HepG2 (cell line): ENCODE data around the gene SCRT2. TPM values are rescaled to one million over a fixed set of nuclear protein-coding genes. Genes with fewer than 3 reads are reported as not detected.

Experiments
- ATAC-seq: fragments of 200-7000 bp; cut with Tn5 transposase; 3 replicates; pipeline ENCODE4 v1.9.1; 2020; ENCODE audit warnings: mild to moderate bottlenecking, moderate library complexity
- BruUV-seq: library from RNA; stranded (reverse); fragments of 400-500 nt; replicated peaks from 2 replicates; lab custom pipeline; 2021; lab: Mats Ljungman, UMichigan
- CTCF ChIA-PET: fragments of 300-600 bp; formaldehyde crosslinking; extraction: SDS; loops from one replicate; lab custom pipeline; 2021; ENCODE audit warnings: low total read pairs, inconsistent platforms, low intra/inter-chr PET ratio; lab: Yijun Ruan, JAX
- POLR2A ChIA-PET: fragments of 350-600 bp; sonication (Branson Sonifier 250); formaldehyde crosslinking; loops from one replicate; lab custom pipeline; 2020; ENCODE audit warnings: antibody characterized with exemption, inconsistent platforms; lab: Yijun Ruan, JAX
- DNase-seq: peaks from one replicate; pipeline ENCODE4 v3.0.0-alpha.2; 2015; ENCODE audit warnings: low spot score
- FAIRE-seq: peaks from 3 replicates; lab custom pipeline; 2011; peaks lifted over from hg19 to GRCh38; lab: Jason Lieb, UNC
- H2AFZ ChIP-seq: one replicate; pipeline ENCODE4 v1.6.1; 2011; ENCODE audit warnings: low read length, inconsistent platforms
- H3K27ac ChIP-seq: fragments of 300-600 bp; 3 replicates; pipeline ENCODE4 v1.8.0; 2011; ENCODE audit warnings: mixed run types, mild to moderate bottlenecking, mixed read lengths, low read length, inconsistent platforms; ENCODE audit not compliant: insufficient read depth; ENCODE audit errors: extremely low read length
- H3K27me3 ChIP-seq, 2 experiments: fragments of 200-600 bp in 1 of 2; 2 replicates in 1 of 2; 3 replicates in 1 of 2; pipeline versions ENCODE4 v1.6.0 to v1.8.0; 2011; ENCODE audit warnings: low read length in 2 of 2, mild to moderate bottlenecking in 2 of 2, moderate library complexity in 2 of 2, inconsistent platforms in 1 of 2; ENCODE audit not compliant: insufficient read depth in 2 of 2, control insufficient read depth in 1 of 2
- H3K36me3 ChIP-seq, 2 experiments: fragments of 200-600 bp in 1 of 2; replicated peaks in 1 of 2; 2 replicates in 1 of 2; 3 replicates in 1 of 2; pipeline versions ENCODE4 v1.5.1 to v1.8.0; 2011; ENCODE audit warnings: low read length in 2 of 2, inconsistent platforms in 1 of 2; ENCODE audit not compliant: insufficient read depth in 2 of 2, control insufficient read depth in 1 of 2
- H3K4me1 ChIP-seq: 2 replicates; pipeline ENCODE4 v1.5.1; 2012; ENCODE audit warnings: low read length, inconsistent platforms; ENCODE audit not compliant: insufficient read depth
- H3K4me2 ChIP-seq: 2 replicates; pipeline ENCODE4 v1.6.0; 2011; ENCODE audit warnings: low read depth, low read length, inconsistent platforms
- H3K4me3 ChIP-seq, 3 experiments: fragments of 200-600 bp in 1 of 3; sonication (generic), shearing (Covaris generic) in 1 of 3; replicated peaks in 1 of 3; 2 replicates each; pipeline ENCODE4 v1.5.1; 2011 to 2016; ENCODE audit warnings: low read length in 3 of 3, inconsistent platforms in 2 of 3, low read depth in 2 of 3, mild to moderate bottlenecking in 2 of 3, control low read depth in 1 of 3, mixed read lengths in 1 of 3; ENCODE audit not compliant: insufficient read depth in 1 of 3
- H3K79me2 ChIP-seq: one replicate; pipeline ENCODE4 v1.6.1; 2011; ENCODE audit warnings: low read length, inconsistent platforms; ENCODE audit not compliant: insufficient read depth
- H3K9ac ChIP-seq: 2 replicates; pipeline ENCODE4 v1.6.0; 2011; ENCODE audit warnings: mild to moderate bottlenecking, low read depth, low read length, inconsistent platforms; ENCODE audit not compliant: insufficient read depth
- H3K9me3 ChIP-seq: 2 replicates; pipeline ENCODE4 v1.5.1; 2012; ENCODE audit warnings: mild to moderate bottlenecking, low read length
- H4K20me1 ChIP-seq: 2 replicates; pipeline ENCODE4 v1.6.0; 2011; ENCODE audit warnings: inconsistent platforms, mild to moderate bottlenecking, low read length, moderate library complexity; ENCODE audit not compliant: insufficient read depth
- HDAC2 ChIP-seq: sonication (generic); formaldehyde crosslinking; IDR thresholded peaks from 2 replicates; pipeline ENCODE4 v1.4.0; 2020; ENCODE audit warnings: missing genetic modification reagents
- NR2F1 ChIP-seq, 2 experiments: fragments of 450-650 bp in 1 of 2; formaldehyde crosslinking in 1 of 2; IDR thresholded peaks; 2 replicates each; pipeline versions ENCODE4 v1.5.0 to v1.6.1; 2016 to 2020; ENCODE audit warnings: mild to moderate bottlenecking in 1 of 2, missing compliant biosample characterization in 1 of 2, missing genetic modification reagents in 1 of 2, moderate library complexity in 1 of 2
- POLR2G ChIP-seq: fragments of 200-400 bp; formaldehyde crosslinking; IDR thresholded peaks from 2 replicates; pipeline ENCODE4 v1.6.1; 2018; ENCODE audit warnings: mild to moderate bottlenecking, low read depth, low read length, moderate library complexity
- ZNF878 ChIP-seq: sonication (generic); formaldehyde crosslinking; IDR thresholded peaks from 2 replicates; pipeline ENCODE4 v1.8.1; 2023; ENCODE audit warnings: mild to moderate bottlenecking, missing genetic modification reagents, moderate library complexity
- WGBS: methylation state at CpG from one replicate; pipeline ENCODE4 v1.1.6; 2017; ENCODE audit warnings: low lambda C conversion rate; 5-methylcytosine and 5-hydroxymethylcytosine counted together
- in situ Hi-C: cut with HindIII; loops from 2 replicates; pipeline ENCODE4 v1.10.0; 2017; ENCODE audit warnings: low pct_unique_long_range_greater_than_20kb; ENCODE audit not compliant: extremely low pct_ligation_motif_present
- intact Hi-C: fragments of 100-400 bp; cut with micrococcal nuclease; formaldehyde crosslinking; loops from one replicate; pipeline ENCODE4 v1.10.0; 2022; ENCODE audit not compliant: unreplicated experiment
- polyA plus RNA-seq, 8 experiments: library from polyadenylated mRNA; depleted of rRNA in 3 of 8; stranded (reverse) in 7 of 8; unstranded in 1 of 8; fragments of >200 nt; fragmentation: Illumina TruSeq in 4 of 8; extraction: Trizol in 4 of 8; gene quantifications; 2 replicates each; pipeline versions ENCODE4 v1.2.1 to v1.2.3, GENCODE V29; 2011 to 2016; ENCODE audit warnings: low read depth in 4 of 8, missing spikeins in 1 of 8, mixed read lengths in 1 of 8; ENCODE audit not compliant: insufficient read depth in 1 of 8
- total RNA-seq, 5 experiments: library from RNA; depleted of rRNA; stranded (reverse); fragments of >200 nt; fragmentation: Illumina TruSeq; extraction: Trizol; gene quantifications; 2 replicates each; pipeline ENCODE4 v1.2.3, GENCODE V29; 2016; ENCODE audit warnings: low read depth in 1 of 5
- TF ChIP-seq, protein P1 (sequence below): sonication (generic); formaldehyde crosslinking; IDR thresholded peaks from 2 replicates; pipeline ENCODE4 v1.8.1; 2023; ENCODE audit warnings: missing genetic modification reagents, inconsistent platforms, borderline replicate concordance
- TF ChIP-seq, protein P2 (sequence below): sonication (generic); formaldehyde crosslinking; IDR thresholded peaks from 2 replicates; pipeline ENCODE4 v1.4.0; 2020; ENCODE audit warnings: mild to moderate bottlenecking, missing genetic modification reagents

SCRT2 gene
- total and polyA plus RNA-seq, 2 of the 13 experiments (the other 11 are each of a cell fraction or from before 2014, with no cell fraction given), result not detected

DNA sequence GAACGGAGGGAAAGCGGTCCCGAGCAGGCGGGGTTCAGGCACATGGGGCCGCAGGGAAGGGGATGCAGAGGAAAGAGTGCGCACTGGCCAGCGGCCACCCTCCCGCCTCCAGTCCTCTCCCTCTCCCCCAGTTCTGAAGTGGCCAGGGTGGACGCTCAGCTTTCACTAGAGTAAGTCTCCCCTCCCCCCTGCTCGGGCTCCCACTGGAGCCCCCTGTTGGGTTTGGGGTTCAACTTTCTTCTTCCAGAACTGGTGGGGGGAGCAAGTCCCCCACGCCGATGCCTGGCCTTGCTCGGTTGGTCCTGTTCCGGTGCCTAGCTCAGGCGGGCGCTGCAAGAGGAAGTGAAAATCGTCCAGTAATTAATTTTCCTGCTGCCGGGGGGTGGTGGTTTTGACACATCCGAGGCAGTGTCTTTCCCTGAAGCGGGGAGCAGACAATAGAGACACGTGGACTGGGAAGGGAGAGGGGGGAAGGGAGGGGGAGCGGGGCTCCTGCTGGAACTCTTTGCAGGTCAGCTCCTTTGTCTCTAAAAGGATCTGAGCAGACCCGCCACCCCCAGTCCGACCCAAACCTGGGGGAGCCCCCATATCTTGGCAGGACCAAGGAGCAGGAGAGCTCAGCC, 824 bp upstream of the SCRT2 start:
- TF ChIP-seq NR2F1 (CRISPR knock-in tag; IDR thresholded peaks at IDR 0.05), result no peak
- TF ChIP-seq HDAC2 (CRISPR knock-in tag), result no peak
- TF ChIP-seq POLR2G, result no peak
- TF ChIP-seq, protein P1, sequence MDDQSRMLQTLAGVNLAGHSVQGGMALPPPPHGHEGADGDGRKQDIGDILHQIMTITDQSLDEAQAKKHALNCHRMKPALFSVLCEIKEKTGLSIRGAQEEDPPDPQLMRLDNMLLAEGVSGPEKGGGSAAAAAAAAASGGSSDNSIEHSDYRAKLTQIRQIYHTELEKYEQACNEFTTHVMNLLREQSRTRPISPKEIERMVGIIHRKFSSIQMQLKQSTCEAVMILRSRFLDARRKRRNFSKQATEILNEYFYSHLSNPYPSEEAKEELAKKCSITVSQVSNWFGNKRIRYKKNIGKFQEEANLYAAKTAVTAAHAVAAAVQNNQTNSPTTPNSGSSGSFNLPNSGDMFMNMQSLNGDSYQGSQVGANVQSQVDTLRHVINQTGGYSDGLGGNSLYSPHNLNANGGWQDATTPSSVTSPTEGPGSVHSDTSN, result no peak
- TF ChIP-seq, protein P2, sequence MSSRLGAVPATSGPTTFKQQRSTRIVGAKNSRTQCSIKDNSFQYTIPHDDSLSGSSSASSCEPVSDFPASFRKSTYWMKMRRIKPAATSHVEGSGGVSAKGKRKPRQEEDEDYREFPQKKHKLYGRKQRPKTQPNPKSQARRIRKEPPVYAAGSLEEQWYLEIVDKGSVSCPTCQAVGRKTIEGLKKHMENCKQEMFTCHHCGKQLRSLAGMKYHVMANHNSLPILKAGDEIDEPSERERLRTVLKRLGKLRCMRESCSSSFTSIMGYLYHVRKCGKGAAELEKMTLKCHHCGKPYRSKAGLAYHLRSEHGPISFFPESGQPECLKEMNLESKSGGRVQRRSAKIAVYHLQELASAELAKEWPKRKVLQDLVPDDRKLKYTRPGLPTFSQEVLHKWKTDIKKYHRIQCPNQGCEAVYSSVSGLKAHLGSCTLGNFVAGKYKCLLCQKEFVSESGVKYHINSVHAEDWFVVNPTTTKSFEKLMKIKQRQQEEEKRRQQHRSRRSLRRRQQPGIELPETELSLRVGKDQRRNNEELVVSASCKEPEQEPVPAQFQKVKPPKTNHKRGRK (CRISPR knock-in tag), result peak; percentile 12; the same call in 1 of the 2 replicates
- no peak for TF ChIP-seq ZNF878 (CRISPR knock-in tag)
- Histone ChIP-seq H4K20me1 (peaks cover 27% of the 10 kb centered on the region; the same call in 1 of the 2 replicates), H2AFZ (no peak overlapping the region), H3K9ac (no peak overlapping the region), H3K4me3 (no peak overlapping the region), H3K79me2 (no peaks in the 10 kb centered on the region), H3K4me1 (peaks cover 5% of the 10 kb centered on the region; the same call in 1 of the 2 replicates), H3K36me3 (no peaks in the 10 kb centered on the region), H3K9me3 (no peaks in the 10 kb centered on the region), H3K27ac (no peak overlapping the region), H3K4me2 (no peak overlapping the region), H3K27me3 (peaks cover 15 to 63% of the 10 kb centered on the region in 2 experiments; a peak in 4 of 5 replicates)
- no TSS peak for BruUV-seq
- ATAC-seq (no peak), FAIRE-seq (no peak), DNase-seq (no peak)
- WGBS, result 33% methylated on average over 24 of the region's 24 CpGs
- POLR2A ChIA-PET, result no interaction called here
- in situ Hi-C loops, result no loop called here
- intact Hi-C loops, result loop anchor here (5.0 kb wide), 1 partner anchor 201 kb away; no protein-coding TSS in a partner anchor
- CTCF ChIA-PET, result no interaction called here
